ENCODE results near the gene CARMIL1.

DNA sequence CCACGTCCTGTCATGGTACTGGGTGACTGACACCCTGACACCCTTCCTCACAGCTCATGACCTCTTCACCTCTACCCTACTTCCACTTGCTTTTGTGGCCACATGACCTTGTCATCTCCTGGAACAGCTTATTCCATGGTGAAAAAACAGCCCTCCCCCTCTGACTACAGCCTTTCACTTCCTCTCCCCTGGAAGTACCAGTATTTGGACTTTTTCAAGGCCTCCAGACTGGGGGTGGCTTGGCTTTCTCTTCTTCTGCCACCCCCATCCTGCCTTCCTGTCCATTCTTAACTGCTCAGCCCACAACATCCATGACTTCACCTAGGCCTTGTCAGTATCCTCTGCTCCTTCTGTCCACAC, 168.4 kb downstream of the CARMIL1 start:
- TF ChIP-seq GATA2 (IDR thresholded peaks at IDR 0.05; ENCODE audit: low read depth, low read length): no peak
- no peak for TF ChIP-seq GATA3 (IDR thresholded peaks at IDR 0.05; ENCODE audit: low read depth, low read length)

Measured in SH-SY5Y (cell line).